ENCODE results near the gene NDUFS2. TPM values are rescaled to one million over a fixed set of nuclear protein-coding genes. Genes with fewer than 3 reads are reported as not detected.

NDUFS2 gene
- total and polyA plus RNA-seq, 2 of the 8 experiments (the other 6 are each of a cell fraction or from before 2014, with no cell fraction given), result 95.1 to 113 TPM

DNA sequence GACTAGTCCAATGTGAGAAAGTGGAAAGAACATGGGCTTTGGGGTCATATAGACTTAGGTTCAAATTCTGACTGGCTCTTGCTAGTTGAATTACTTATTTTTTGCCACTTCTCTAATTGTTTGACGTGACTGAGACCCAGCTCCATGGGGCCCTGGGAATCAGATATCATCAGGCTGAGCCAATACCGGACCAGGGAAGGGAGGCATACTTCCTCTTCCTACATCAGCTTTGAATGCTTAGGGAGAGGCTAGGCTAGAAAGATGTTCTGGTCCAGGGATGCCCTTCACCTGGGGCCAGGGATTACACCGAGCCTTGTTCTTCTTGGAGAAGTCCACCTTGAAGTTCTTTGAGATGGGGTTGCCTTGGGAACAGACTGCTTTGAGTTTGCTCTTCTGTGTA is 39.5 kb downstream of the NDUFS2 start:
- no peak for DNase-seq (ENCODE audit: low read depth in 1 of 2, low spot score in 2 of 2)
- H3K18ac ChIP-seq (ENCODE audit: extremely low read depth, low read length), result no peak overlapping the region
- H2AFZ ChIP-seq (ENCODE audit: low read length), result no peak overlapping the region
- no peaks in the 10 kb centered on the region for H3K27me3 ChIP-seq (replicated peaks in 1 of 4; ENCODE audit: control insufficient read depth in 3 of 4, extremely low read depth in 1 of 4, insufficient read depth in 3 of 4, low read length in 3 of 4)
- H2BK15ac ChIP-seq (ENCODE audit: low read length), result no peak overlapping the region
- no peaks in the 10 kb centered on the region for H4K20me1 ChIP-seq (replicated peaks in 1 of 2; ENCODE audit: control insufficient read depth in 1 of 2, insufficient read depth in 2 of 2, low read length in 2 of 2)
- CTCF ChIA-PET (ENCODE audit: partially characterized antibody), result interaction anchor here (0.7 to 8.6 kb wide), 5 partner anchors 9 to 141 kb away, joined by 3 to 84 read pairs (median 3); partner anchors contain the start of gene TOMM40L
- H4K8ac ChIP-seq (ENCODE audit: extremely low read depth, insufficient read depth, low read length), result no peak overlapping the region
- H3K4me2 ChIP-seq (ENCODE audit: insufficient read depth in 1 of 2, low read depth in 2 of 2, low read length in 2 of 2), result no peak overlapping the region
- H4K91ac ChIP-seq (replicated peaks; ENCODE audit: insufficient read length, low read length), result no peak overlapping the region
- no peak overlapping the region for H2BK12ac ChIP-seq (ENCODE audit: low read depth, low read length)
- H2BK20ac ChIP-seq (ENCODE audit: low read length), result no peak overlapping the region
- no peak for FAIRE-seq
- POLR2A ChIA-PET (ENCODE audit: partially characterized antibody), result no interaction called here
- no peak overlapping the region for H3K14ac ChIP-seq (ENCODE audit: insufficient read length)
- no peaks in the 10 kb centered on the region for H3K9me3 ChIP-seq (ENCODE audit: insufficient read depth in 2 of 2, low read depth in 1 of 2, low read length in 1 of 2)
- H2BK5ac ChIP-seq (ENCODE audit: low read depth, low read length), result no peak overlapping the region
- no peak overlapping the region for H2AK5ac ChIP-seq (ENCODE audit: low read depth, low read length)
- no peak overlapping the region for H3K56ac ChIP-seq (replicated peaks; ENCODE audit: insufficient read length, low read depth, low read length)
- no peaks in the 10 kb centered on the region for H3K23me2 ChIP-seq (ENCODE audit: low read depth, low read length)
- H3K4me1 ChIP-seq (replicated peaks in 1 of 4; ENCODE audit: control insufficient read depth in 3 of 4, insufficient read depth in 4 of 4, low read length in 3 of 4), result no peaks in the 10 kb centered on the region
- H2BK120ac ChIP-seq (replicated peaks; ENCODE audit: low read depth, low read length), result no peak overlapping the region
- no peaks in the 10 kb centered on the region for H3K36me3 ChIP-seq (ENCODE audit: control insufficient read depth in 2 of 4, insufficient read depth in 4 of 4, low read length in 3 of 4)
- H3K79me1 ChIP-seq (ENCODE audit: low read depth, low read length), result no peaks in the 10 kb centered on the region
- H3K27ac ChIP-seq (ENCODE audit: low read depth, low read length), result no peak overlapping the region
- WGBS, 2 experiments (ENCODE audit: extremely low coverage in 1 of 2, insufficient coverage in 1 of 2, insufficient read length in 1 of 2, insufficient replicate concordance in 2 of 2, low coverage in 1 of 2, low lambda C conversion rate in 2 of 2, missing lambda C conversion rate in 1 of 2), result 90% methylated on average over 3 of the region's 3 CpGs; no CpG with 5 or more reads in 1 of the 2 experiments
- no peak overlapping the region for H4K5ac ChIP-seq (ENCODE audit: insufficient read length, low read depth, low read length)
- no peak overlapping the region for H3K4ac ChIP-seq (replicated peaks; ENCODE audit: insufficient read length, low read depth, low read length)
- H3K9ac ChIP-seq (replicated peaks in 1 of 4; ENCODE audit: extremely low read depth in 1 of 4, low read depth in 3 of 4, low read length in 3 of 4), result no peak overlapping the region
- no peaks in the 10 kb centered on the region for H3K79me2 ChIP-seq (ENCODE audit: control insufficient read depth in 1 of 2, insufficient read depth in 2 of 2, low read length in 2 of 2)
- no peak overlapping the region for H3K4me3 ChIP-seq (ENCODE audit: extremely low read depth in 1 of 4, insufficient read depth in 2 of 4, low read depth in 3 of 4, low read length in 4 of 4)
- H3K23ac ChIP-seq (ENCODE audit: insufficient read length), result no peak overlapping the region
- TF ChIP-seq CHD1 (IDR thresholded peaks at IDR 0.05; ENCODE audit: low read depth, low read length) (no peak), GABPA (IDR thresholded peaks at IDR 0.05; ENCODE audit: borderline replicate concordance, insufficient read depth, low read length) (no peak), ZNF274 (IDR thresholded peaks at IDR 0.05; ENCODE audit: borderline replicate concordance, extremely low read depth, low read length) (no peak), KDM5A (IDR thresholded peaks at IDR 0.05; ENCODE audit: low read length) (no peak), SP1 (IDR thresholded peaks at IDR 0.05; ENCODE audit: low read depth, low read length) (no peak), RBBP5 (IDR thresholded peaks at IDR 0.05; ENCODE audit: borderline replicate concordance, low read depth, low read length) (no peak), JUN (IDR thresholded peaks at IDR 0.05; ENCODE audit: low read depth, low read length) (no peak), CHD2 (IDR thresholded peaks at IDR 0.05; ENCODE audit: low read length) (no peak), SIRT6 (IDR thresholded peaks at IDR 0.05; ENCODE audit: low read length) (no peak), KDM1A (IDR thresholded peaks at IDR 0.05; ENCODE audit: borderline replicate concordance, low read length) (no peak), EP300 (IDR thresholded peaks at IDR 0.05; ENCODE audit: borderline replicate concordance in 1 of 2, low read depth in 2 of 2, low read length in 2 of 2) (no peak), POU5F1 (IDR thresholded peaks at IDR 0.05; ENCODE audit: low read depth, low read length) (no peak), EZH2 (IDR thresholded peaks at IDR 0.05; ENCODE audit: low read depth, low read length, severe bottlenecking) (no peak), SIN3A (conservative IDR thresholded peaks at IDR 0.05 in 1 of 2, IDR thresholded peaks at IDR 0.05 in 1 of 2; ENCODE audit: low read depth in 1 of 2, low read length in 2 of 2) (no peak)
- TF ChIP-seq, protein P1, sequence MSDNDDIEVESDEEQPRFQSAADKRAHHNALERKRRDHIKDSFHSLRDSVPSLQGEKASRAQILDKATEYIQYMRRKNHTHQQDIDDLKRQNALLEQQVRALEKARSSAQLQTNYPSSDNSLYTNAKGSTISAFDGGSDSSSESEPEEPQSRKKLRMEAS (IDR thresholded peaks at IDR 0.05), result no peak

Measured in H1 (cell line).